GM04504 (cell line): ENCODE data around the gene ABI3.
"Not testable (repeated sequence)": the region's sequence is repeated elsewhere in the genome, so short reads cannot be mapped to it uniquely, and the experiment has no call there.

Experiments used
- DNase-seq: peaks from one replicate; pipeline ENCODE4 v3.0.0-alpha.2; 2012; ENCODE audit warnings: low read depth

The ABI3 gene

GRCh38 chr17:49254066-49254465 is 43.6 kb downstream of the ABI3 start:
- no peak for DNase-seq

GRCh38 chr17:49255125-49255524 is 44.6 kb downstream of the ABI3 start:
- no peak for DNase-seq

GRCh38 chr17:49258394-49258793 is 47.9 kb downstream of the ABI3 start:
- no peak for DNase-seq

- DNase-seq, result no peak
These were observed 49.1 kb downstream of the ABI3 start for GRCh38 chr17:49259663-49260010.

DNA sequence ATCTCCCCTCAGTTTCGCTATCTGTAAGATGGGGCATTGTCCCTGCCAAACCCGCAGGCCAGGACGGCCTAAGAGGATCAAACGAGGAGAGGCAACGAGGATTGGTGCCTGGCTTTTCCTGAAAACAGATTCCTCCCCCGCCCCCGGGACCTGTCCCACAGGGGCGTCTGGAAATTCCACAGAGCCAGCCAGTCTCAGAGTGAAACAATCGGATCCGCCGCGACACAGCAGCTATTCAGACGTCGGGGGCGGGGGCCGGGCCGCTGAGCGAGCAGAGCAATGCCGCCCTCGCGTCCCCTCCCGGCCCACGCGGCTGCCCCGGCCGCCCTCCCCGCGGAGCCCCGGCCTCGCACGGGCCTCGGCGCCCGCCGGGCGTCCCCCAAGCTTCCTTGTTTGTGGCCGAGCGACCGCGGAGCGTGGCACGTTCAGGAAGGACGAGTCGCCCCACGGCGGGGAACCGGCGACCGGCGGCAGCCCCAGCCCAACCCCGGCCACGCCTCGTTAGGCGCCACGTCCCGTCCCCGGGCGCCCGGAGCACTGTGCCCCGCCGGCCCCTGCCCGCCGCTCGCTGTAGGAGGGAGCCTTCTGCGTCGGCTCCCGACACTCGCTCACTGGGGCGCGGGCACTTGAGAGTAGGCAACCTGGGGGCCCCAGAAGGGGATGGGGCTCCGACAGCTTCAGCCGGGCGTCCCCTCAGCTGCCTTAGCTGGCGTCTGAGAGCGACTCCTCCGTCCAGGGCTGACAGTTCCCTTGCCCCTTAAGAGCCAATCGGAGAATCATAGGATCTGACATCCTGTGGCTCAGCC is 49.7 kb downstream of the ABI3 start:
- DNase-seq, result peak; percentile 74

DNA sequence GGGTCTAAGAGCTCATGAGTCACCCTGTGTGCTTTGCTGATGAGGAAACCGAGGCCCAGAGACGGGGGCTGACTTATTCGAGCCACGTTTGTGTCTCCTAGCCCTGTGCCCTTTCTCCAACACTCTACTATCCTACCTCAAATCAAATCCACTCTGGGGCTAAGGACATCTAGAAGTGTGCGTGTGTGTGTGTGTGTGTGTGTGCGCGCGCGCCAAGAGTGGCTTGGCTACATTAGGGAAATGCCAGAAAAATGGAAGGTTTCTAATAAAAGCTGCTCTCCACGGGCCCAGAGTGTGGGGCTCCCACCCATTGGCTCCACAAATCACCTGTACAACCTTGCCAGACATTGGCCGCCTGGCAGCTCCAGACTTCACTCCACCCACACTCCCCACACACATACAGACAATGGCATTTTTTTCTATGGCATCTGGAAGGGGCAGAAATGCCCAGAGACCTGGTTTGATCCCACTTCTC is 50.3 kb downstream of the ABI3 start:
- DNase-seq, result no peak

GRCh38 chr17:49261540-49261939 is 51.0 kb downstream of the ABI3 start:
- not testable (repeated sequence) for DNase-seq

DNA sequence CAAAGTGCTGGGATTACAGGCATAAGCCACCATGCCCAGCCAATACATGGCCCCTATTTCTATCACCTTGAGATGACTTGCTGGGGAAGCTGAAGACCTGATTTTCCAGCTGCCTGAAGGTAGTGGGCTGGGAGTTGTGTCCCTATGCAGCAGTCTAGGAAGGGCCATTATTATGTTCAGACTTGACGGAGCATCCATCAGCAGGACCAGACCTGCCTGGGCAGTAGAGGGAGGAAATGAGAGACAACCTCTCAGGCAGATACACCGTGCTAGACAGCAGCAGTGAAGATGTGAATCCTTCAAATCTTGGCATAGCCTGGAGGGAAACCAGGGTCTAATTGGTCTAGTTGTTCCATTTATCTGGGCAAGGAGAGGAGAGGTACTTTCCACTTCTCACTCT is 55.7 kb downstream of the ABI3 start:
- no peak for DNase-seq

DNA sequence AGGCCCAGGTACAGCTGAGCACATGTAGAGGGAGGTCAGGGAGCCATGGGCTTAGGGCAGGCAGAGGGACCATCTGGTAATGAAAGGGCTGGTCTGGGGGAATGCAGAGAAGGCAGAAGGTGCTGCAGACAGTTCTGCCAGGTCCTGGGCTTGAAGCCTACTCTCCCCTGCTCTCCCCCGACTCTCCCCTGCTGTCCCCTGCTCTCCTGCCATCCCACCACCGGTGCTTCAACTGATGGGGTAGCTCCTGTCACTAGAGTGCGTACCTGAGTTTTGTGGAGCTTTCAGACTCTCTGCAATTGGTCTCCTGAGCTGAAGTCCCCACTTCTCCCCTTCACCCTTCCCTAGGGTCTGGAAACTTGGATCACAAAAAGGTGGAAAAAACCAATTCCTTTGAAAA is 57.4 kb downstream of the ABI3 start:
- no peak for DNase-seq

DNA sequence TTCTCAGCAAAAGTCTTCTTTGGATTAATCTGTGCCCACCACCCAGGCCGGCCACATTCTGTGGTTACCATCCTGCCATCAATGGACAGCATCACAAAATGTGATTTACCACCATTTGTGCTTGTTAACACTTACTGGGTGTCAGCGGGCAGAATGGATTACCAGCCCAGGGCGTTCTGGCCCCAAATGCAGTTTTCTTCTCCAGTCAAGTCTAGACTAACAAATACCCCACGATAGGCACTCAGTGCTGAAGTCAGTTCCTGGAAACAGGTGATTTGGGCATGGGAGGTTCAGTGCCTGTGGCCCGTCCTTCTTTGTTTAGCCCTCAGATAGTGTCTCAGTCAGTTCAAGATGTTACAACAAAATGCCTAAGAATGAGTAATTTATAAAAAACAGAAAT is 58.8 kb downstream of the ABI3 start:
- DNase-seq, result no peak
